ENCODE measurements around the gene KRT74.

DNA sequence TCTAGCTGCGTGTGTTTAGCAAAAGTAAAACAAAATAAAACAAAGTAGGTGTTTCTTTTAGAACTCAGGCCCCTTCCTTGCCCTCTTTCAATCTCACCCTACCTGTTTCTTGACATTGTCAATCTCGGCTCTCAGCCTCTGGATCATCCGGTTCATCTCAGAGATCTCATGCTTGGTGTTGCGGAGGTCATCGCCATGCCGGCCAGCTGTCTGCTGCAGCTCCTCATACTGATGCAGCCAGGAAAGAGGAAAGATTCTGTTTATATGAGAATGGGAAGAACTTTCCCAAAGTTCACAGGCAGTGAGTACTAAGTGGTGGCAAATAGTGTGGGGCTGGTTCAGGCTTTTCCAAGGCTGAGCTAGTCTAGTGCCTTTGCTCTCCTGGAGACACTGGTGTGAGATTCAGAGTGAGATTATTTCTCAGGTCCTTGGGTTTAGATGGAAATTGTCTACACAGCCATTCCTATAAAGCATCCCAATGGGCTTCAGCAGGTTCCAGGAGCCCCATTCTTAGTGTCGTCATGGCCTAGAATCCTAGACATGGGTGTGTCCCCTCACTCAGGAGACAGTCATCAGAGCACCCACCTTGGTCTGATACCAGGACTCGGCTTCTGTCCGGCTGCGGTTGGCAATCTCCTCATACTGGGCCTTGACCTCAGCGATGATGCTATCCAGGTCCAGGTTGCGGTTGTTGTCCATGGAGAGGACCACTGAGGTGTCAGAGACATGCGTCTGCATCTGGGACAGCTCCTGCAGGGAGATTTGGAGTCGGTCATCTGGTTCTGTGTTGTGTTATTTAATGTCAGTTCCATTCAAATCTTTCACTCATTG, 56.4 kb downstream of the KRT74 start:
- TF ChIP-seq, protein P1, sequence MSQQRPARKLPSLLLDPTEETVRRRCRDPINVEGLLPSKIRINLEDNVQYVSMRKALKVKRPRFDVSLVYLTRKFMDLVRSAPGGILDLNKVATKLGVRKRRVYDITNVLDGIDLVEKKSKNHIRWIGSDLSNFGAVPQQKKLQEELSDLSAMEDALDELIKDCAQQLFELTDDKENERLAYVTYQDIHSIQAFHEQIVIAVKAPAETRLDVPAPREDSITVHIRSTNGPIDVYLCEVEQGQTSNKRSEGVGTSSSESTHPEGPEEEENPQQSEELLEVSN (IDR thresholded peaks at IDR 0.05; ENCODE audit: borderline replicate concordance, low read depth): no peak
- no peak for TF ChIP-seq POLR2A (IDR thresholded peaks at IDR 0.05; ENCODE audit: low read length)
- TF ChIP-seq, protein P2, sequence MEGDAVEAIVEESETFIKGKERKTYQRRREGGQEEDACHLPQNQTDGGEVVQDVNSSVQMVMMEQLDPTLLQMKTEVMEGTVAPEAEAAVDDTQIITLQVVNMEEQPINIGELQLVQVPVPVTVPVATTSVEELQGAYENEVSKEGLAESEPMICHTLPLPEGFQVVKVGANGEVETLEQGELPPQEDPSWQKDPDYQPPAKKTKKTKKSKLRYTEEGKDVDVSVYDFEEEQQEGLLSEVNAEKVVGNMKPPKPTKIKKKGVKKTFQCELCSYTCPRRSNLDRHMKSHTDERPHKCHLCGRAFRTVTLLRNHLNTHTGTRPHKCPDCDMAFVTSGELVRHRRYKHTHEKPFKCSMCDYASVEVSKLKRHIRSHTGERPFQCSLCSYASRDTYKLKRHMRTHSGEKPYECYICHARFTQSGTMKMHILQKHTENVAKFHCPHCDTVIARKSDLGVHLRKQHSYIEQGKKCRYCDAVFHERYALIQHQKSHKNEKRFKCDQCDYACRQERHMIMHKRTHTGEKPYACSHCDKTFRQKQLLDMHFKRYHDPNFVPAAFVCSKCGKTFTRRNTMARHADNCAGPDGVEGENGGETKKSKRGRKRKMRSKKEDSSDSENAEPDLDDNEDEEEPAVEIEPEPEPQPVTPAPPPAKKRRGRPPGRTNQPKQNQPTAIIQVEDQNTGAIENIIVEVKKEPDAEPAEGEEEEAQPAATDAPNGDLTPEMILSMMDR (IDR thresholded peaks at IDR 0.05): no peak
- TF ChIP-seq CHD2 (IDR thresholded peaks at IDR 0.05; ENCODE audit: low read length, partially characterized antibody): no peak
- TF ChIP-seq SMC3 (IDR thresholded peaks at IDR 0.05): no peak
- TF ChIP-seq, protein P3, sequence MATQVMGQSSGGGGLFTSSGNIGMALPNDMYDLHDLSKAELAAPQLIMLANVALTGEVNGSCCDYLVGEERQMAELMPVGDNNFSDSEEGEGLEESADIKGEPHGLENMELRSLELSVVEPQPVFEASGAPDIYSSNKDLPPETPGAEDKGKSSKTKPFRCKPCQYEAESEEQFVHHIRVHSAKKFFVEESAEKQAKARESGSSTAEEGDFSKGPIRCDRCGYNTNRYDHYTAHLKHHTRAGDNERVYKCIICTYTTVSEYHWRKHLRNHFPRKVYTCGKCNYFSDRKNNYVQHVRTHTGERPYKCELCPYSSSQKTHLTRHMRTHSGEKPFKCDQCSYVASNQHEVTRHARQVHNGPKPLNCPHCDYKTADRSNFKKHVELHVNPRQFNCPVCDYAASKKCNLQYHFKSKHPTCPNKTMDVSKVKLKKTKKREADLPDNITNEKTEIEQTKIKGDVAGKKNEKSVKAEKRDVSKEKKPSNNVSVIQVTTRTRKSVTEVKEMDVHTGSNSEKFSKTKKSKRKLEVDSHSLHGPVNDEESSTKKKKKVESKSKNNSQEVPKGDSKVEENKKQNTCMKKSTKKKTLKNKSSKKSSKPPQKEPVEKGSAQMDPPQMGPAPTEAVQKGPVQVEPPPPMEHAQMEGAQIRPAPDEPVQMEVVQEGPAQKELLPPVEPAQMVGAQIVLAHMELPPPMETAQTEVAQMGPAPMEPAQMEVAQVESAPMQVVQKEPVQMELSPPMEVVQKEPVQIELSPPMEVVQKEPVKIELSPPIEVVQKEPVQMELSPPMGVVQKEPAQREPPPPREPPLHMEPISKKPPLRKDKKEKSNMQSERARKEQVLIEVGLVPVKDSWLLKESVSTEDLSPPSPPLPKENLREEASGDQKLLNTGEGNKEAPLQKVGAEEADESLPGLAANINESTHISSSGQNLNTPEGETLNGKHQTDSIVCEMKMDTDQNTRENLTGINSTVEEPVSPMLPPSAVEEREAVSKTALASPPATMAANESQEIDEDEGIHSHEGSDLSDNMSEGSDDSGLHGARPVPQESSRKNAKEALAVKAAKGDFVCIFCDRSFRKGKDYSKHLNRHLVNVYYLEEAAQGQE (IDR thresholded peaks at IDR 0.05): no peak
- TF ChIP-seq RAD21 (conservative IDR thresholded peaks at IDR 0.05 in 1 of 2, IDR thresholded peaks at IDR 0.05 in 1 of 2): no peak
- no peak for TF ChIP-seq NR3C1 (IDR thresholded peaks at IDR 0.05)
- TF ChIP-seq, protein P4, sequence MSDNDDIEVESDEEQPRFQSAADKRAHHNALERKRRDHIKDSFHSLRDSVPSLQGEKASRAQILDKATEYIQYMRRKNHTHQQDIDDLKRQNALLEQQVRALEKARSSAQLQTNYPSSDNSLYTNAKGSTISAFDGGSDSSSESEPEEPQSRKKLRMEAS (IDR thresholded peaks at IDR 0.05): no peak
- TF ChIP-seq ZFP36 (IDR thresholded peaks at IDR 0.05; ENCODE audit: borderline replicate concordance, partially characterized antibody): no peak
- no peak for TF ChIP-seq BHLHE40 (IDR thresholded peaks at IDR 0.05; ENCODE audit: low read depth, low read length)

All from A549 (cell line).